Left kidney (tissue), 2 donors: ENCODE data around the gene ACVR2B. TPM values are rescaled to one million over a fixed set of nuclear protein-coding genes. Genes with fewer than 3 reads are reported as not detected.

Experiments
- DNase-seq: peaks from one replicate; pipeline ENCODE4 v3.0.0-alpha.2; 2013
- polyA plus RNA-seq: library from polyadenylated mRNA; unstranded; fragments of 120-200 nt; gene quantifications from one replicate; pipeline ENCODE4 v1.2.1, GENCODE V29; 2013; ENCODE audit not compliant: insufficient read length

Gene ACVR2B
- polyA plus RNA-seq, 1 donor: 23.5 TPM

DNA sequence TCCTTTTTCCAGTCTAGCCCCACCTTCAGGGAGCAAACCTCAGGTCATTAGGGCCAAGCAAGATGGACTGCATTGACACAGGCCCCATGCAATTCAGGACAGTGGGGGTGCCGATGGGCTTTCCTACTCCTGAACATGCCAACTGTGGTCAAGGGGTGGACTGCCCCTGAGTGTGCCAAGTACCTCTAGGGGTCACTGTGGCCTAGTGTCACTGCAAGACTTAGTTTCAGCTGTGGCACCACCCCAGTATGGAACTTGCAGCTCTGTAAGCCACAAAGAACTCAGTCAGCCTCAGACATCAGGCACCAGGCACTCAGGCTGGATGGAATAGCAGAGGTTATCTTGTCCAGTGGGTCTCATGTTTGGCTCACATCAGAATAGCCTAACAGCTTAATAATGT, 74.8 kb downstream of the ACVR2B start:
- no peak for DNase-seq

DNA sequence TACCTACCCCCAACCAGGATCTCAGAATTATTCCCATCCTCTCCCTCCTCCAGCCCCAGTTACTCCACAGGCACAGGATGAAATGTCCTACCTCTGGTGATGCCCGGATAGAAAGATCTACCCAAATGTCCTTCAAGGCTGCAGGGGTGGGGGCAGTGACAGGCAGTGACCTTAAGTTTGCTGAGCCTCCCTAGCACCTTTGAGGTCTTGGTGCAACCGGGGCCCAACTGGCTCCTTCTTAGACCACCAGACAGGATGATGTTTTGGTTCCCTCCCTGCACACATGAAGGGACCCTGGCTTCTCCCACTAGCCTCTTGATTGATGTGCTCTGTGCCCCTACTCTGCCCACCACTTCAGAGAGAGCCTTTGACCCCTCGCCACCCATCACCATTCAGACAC, 78.8 kb downstream of the ACVR2B start:
- no peak for DNase-seq

DNA sequence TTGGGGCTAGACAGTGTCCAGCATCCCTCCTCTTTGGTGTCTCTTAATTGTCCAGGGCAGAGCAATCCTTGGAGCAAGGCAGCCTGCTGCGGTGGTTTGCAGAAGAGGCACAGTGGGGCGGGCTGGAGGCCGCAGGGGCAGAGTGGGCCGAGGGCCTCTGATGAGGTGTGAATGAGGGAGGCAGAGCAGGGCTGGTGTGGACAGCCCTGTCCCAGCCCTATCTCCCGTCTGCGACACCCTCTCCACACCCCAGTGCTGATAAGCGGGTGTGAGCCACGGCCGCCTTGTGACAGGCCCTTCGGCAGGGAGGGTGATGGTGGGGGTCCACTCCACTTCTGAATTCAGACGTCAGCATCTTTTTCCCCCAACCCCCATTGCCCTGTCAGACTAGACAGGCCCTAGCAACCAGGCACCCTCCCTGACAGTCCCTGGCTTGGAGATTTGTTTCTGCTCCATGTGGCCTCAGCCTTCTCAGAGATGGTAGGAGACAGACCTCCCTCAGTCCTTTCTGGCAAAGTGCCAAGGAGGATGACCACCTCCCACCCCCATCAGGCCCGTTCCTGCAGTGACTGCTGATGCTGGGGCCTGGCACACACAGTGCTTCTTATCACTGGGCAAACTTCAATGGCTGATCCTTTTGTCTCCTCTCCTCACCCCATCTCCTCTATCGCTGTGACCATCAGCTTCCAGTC, 79.7 kb downstream of the ACVR2B start:
- DNase-seq: no peak

DNA sequence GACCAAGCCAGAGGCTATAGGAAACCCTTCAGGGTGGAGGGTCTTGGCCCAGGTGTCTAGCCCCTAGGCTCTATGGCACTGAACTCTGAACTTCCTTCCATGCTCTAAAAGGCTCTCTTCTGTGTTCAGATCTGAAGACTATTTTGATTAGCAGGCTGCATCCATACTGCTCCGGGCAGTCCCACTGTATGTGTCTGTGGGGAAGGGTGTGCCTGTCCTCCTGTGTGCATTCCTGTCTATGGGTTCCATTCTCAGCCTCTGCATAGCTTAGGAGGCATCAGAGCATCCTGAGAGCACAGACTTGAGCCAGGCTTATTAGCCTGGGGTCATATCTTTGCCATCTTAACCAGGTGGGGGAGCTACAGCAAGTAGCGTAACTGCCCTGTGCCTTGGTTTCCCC, 80.5 kb downstream of the ACVR2B start:
- DNase-seq: no peak

DNA sequence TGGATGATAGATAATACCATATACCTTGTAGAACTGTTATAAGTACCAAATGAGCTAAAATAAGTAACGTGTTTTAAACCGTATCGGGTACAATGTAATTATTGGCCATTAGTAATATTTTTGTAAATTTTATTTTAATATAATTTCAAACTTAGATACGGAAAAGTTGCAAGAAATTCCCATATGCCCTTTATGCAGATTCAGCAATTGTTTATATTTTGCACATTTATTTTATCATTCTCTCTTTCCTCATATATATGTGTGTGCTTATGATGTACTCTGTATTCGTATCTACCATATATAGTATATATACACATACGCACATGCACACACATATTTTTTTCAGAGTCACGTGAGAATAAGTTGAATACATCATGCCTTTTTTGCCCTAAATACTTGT, 80.9 kb downstream of the ACVR2B start:
- no peak for DNase-seq

DNA sequence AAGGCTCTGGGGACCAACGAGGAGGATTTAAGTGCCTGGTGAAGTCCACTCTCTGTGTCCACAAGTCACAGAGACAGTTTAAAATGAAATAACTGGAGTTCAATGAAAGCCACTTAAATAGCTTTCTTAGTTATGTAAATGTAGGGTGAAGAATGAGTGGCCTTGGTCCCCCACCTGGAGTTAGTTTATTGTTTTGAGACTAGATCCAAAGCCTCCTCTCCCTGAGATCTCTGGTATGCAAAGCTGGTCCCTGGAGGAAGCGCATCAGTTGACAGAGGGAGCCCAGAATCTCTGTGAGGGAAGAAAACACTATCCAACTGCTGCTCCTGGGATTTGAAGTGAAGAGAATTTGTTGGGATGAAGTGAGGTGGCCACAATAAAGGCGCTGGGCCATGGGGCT, 83.0 kb downstream of the ACVR2B start:
- DNase-seq: no peak

DNA sequence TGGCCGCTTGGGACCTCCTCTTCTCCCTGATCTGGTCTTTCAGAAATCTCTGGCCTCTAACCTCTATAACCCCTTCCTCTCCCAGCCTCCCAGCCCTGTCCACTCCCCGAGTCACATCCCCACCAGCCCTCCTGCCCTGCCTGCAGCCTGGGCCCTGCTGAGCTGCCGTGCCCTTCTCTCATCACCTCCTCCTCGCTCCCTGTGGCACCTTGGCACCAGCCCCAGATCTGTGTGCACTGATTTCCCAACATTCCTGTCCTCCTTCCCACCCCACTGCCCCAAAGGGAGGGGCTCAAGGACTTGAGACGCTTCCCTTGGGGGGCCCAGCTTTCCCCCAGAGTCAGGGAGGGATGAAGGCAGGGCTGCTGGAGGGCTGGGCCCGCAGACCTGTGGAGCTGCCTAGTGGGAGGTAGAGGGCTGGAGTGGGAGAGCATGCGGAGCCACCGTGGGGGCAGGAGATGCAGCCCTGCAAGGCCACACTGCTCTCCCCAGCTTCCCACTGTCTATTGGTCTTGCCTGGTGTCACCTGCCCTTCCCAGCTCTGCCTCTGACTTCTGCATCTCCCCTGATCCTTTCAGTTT, 85.2 kb downstream of the ACVR2B start:
- no peak for DNase-seq

DNA sequence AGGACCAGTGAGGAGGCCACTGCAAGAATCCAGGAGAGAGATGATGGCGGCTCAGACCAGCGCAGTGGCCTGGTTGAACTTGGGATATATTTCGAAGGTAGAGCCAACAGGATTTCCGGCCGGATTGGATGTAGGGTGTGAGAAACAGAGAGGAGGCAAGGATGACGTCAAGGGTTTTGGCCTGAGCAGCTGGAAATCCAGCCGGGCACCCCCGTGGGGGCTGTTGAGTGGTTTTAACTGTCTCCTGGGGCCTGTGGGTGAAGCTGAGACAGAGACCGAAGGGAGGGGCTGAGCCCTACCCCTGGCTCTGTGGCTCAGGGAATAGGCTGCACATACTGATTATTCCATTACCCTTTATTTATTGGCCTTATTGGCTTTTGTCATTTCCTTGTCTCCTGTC, 88.1 kb downstream of the ACVR2B start:
- DNase-seq: no peak

Other genes with a start within 250 kb of the ACVR2B start
- 4.4 TPM for gene SLC22A13, start 188.1 kb upstream of the ACVR2B start, polyA plus RNA-seq
- gene SLC22A14, start 171.6 kb upstream of the ACVR2B start, polyA plus RNA-seq: 1.1 TPM
- gene XYLB, start 107.1 kb upstream of the ACVR2B start, polyA plus RNA-seq: 16.1 TPM
- gene EXOG, start 42.5 kb downstream of the ACVR2B start, polyA plus RNA-seq: 23.4 TPM
- gene SCN5A, start 195.8 kb downstream of the ACVR2B start, polyA plus RNA-seq: 1.4 TPM